B cell (primary cell): Measurements from ENCODE around the gene MAB21L4.

ENCODE experiments used
- EZH2 ChIP-seq: IDR thresholded peaks from 2 replicates; pipeline ENCODE4 v1.6.1; 2012; ENCODE audit warnings: borderline replicate concordance, low read depth, mild to moderate bottlenecking, moderate library complexity, low read length; ENCODE audit not compliant: insufficient read depth, poor library complexity, severe bottlenecking
- TF ChIP-seq, protein P1 (sequence below): fragments of 200-600 bp; IDR thresholded peaks from one replicate; pipeline ENCODE4 v1.8.0; 2022; ENCODE audit warnings: antibody characterized with exemption, mild to moderate bottlenecking

DNA sequence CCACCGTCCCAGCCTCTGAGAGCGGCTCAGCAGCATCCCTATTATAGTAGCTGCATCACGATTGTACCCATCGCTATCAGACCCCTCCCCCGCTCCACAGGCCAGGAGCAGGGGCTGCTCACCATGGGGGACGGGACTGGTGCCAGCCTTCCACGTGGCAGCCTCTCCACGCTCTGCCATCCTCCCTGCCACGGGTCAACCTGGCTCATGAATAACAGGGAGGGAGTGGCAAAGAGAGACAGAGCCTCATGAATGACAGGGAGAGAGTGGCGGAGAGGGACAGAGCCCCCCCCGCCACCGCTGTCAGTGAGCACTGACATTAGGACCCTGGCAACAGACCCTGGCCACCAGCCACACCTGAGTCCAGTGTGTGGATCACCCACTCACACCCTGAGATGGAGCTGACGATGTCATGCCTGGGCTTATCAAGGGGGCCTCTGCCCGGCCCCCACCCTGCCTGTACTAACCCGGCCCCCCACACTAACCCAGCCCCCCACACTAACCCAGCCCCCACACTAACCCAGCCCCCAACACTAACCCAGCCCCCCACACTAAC lies 27.1 kb upstream of the MAB21L4 start:
- TF ChIP-seq EZH2 = no peak
- TF ChIP-seq, protein P1, sequence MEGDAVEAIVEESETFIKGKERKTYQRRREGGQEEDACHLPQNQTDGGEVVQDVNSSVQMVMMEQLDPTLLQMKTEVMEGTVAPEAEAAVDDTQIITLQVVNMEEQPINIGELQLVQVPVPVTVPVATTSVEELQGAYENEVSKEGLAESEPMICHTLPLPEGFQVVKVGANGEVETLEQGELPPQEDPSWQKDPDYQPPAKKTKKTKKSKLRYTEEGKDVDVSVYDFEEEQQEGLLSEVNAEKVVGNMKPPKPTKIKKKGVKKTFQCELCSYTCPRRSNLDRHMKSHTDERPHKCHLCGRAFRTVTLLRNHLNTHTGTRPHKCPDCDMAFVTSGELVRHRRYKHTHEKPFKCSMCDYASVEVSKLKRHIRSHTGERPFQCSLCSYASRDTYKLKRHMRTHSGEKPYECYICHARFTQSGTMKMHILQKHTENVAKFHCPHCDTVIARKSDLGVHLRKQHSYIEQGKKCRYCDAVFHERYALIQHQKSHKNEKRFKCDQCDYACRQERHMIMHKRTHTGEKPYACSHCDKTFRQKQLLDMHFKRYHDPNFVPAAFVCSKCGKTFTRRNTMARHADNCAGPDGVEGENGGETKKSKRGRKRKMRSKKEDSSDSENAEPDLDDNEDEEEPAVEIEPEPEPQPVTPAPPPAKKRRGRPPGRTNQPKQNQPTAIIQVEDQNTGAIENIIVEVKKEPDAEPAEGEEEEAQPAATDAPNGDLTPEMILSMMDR = no peak
